ENCODE data around the gene TMEM115. TPM values are rescaled to one million over a fixed set of nuclear protein-coding genes. Genes with fewer than 3 reads are reported as not detected.

Gene TMEM115, protein sequence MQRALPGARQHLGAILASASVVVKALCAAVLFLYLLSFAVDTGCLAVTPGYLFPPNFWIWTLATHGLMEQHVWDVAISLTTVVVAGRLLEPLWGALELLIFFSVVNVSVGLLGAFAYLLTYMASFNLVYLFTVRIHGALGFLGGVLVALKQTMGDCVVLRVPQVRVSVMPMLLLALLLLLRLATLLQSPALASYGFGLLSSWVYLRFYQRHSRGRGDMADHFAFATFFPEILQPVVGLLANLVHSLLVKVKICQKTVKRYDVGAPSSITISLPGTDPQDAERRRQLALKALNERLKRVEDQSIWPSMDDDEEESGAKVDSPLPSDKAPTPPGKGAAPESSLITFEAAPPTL
- 10 to 100 TPM; 42.1 to 45.0 TPM for total RNA-seq

DNA sequence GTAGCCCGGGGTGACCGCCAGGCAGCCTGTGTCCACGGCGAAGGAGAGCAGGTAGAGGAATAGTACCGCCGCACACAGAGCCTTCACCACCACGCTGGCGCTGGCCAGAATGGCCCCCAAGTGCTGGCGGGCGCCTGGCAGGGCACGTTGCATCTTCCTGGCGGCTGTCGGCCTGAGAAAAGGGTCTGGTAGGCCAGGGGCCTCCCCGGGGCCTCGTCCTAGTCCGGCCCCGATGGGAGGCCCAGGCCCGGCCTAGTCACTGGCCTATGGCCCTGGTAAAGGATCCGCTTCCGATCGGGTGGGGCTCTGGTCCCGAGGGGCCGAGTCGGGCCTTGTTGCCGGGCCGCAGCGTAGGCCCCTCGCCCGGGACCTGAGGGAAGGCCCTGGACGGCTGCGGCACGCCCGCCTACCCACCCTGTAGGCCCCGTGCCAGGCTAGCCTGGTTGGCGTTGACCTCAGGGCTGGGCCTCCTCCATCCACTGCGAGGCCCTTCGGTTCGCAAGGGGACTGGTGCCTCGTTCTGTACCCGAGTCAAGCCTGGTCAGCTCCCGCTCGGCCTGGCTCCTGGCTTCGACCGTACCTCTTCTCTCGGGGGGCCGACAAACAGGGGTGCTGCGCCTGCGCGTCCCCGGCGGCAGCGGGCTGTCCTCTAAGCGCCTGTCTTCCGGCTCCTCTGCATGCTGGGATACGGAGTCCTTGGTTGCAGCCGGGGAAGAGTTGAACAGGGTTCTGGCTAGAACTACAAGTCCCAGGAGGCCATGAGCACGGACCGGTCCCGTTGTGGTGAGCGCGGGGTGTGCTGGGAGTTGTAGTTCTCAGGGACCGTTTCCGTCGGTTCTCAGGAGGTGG lies at the start of gene TMEM115:
TSS of gene TMEM115 (minus strand) at position 611 of the 849 bp plus-strand sequence. CDS start at position 153, 458 bp downstream.
- peak within 1 kb of the TSS; percentile 89 to 93 for H3K9ac ChIP-seq (ENCODE audit: low read depth in 2 of 2, low read length in 2 of 2)
- intact Hi-C loops (cut with DNase I) = no loop called here
- H3K4me1 ChIP-seq = peaks cover 23% of the 10 kb centered on the region
- peak within 1 kb of the TSS; percentile 89 for H3K4me3 ChIP-seq
- H3K27ac ChIP-seq = peak within 1 kb of the TSS; percentile 81
- peak; percentile 99 for DNase-seq
- H3K9me3 ChIP-seq = no peaks in the 10 kb centered on the region
- peaks cover 8% of the 10 kb centered on the region for H3K36me3 ChIP-seq
- TF ChIP-seq, protein P1, sequence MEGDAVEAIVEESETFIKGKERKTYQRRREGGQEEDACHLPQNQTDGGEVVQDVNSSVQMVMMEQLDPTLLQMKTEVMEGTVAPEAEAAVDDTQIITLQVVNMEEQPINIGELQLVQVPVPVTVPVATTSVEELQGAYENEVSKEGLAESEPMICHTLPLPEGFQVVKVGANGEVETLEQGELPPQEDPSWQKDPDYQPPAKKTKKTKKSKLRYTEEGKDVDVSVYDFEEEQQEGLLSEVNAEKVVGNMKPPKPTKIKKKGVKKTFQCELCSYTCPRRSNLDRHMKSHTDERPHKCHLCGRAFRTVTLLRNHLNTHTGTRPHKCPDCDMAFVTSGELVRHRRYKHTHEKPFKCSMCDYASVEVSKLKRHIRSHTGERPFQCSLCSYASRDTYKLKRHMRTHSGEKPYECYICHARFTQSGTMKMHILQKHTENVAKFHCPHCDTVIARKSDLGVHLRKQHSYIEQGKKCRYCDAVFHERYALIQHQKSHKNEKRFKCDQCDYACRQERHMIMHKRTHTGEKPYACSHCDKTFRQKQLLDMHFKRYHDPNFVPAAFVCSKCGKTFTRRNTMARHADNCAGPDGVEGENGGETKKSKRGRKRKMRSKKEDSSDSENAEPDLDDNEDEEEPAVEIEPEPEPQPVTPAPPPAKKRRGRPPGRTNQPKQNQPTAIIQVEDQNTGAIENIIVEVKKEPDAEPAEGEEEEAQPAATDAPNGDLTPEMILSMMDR (IDR thresholded peaks at IDR 0.05) = no peak
- H3K27me3 ChIP-seq = no peaks in the 10 kb centered on the region

DNA sequence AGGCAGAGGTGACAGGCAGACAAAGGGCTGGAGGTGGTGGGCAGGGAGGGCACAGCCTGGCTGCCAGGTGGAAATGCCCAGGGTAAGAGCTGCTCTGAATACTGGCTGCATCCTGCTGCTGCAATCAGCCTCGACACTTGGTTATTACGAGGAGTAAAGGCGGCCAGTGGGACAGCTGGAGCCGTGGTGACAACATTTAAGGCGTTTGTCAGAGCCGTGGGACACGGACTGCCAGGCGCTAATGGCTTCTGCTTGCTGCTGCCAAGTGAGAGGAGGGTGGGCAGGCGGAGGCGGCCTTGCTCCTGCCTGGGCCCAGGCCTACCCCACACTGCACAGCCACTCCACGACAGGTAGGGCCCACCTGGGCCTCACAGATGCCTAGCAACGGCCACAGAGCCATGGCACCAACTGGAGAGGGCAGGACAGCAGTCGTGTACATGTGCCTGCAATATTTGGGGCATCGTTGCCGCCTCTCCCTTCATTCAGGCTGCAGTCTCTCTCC lies 49.2 kb upstream of the TMEM115 start:
- H3K9ac ChIP-seq (ENCODE audit: low read depth in 2 of 2, low read length in 2 of 2) = no peak overlapping the region
- H3K27ac ChIP-seq = no peak overlapping the region
- H3K9me3 ChIP-seq = no peaks in the 10 kb centered on the region
- intact Hi-C loops (cut with DNase I) = no loop called here
- H3K27me3 ChIP-seq = no peaks in the 10 kb centered on the region
- no peaks in the 10 kb centered on the region for H3K4me1 ChIP-seq
- TF ChIP-seq, protein P1 (IDR thresholded peaks at IDR 0.05) = no peak
- H3K36me3 ChIP-seq = no peaks in the 10 kb centered on the region
- no peak for DNase-seq
- H3K4me3 ChIP-seq = no peak overlapping the region

DNA sequence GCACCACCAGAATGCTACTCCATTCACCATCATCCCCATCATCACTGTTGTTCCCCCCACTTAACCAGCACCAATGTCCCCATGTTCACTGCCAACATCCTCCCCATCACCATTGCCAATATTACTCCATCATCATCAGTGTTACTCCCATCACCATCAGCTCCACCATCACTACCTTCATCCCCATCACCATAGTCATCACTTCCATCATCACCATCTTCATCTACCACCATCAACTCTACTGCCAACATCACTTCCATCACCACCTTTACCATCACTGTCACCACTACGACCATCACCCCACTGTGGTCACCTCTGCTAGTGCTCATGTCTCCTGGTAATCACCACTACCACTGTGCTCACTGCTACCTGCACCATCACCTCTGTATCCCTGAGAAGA lies 47.2 kb upstream of the TMEM115 start:
- H3K4me1 ChIP-seq = no peaks in the 10 kb centered on the region
- H3K27ac ChIP-seq = no peak overlapping the region
- no peak for DNase-seq
- H3K36me3 ChIP-seq = no peaks in the 10 kb centered on the region
- no peaks in the 10 kb centered on the region for H3K9me3 ChIP-seq
- no peak overlapping the region for H3K9ac ChIP-seq (ENCODE audit: low read depth in 2 of 2, low read length in 2 of 2)
- no peaks in the 10 kb centered on the region for H3K27me3 ChIP-seq
- intact Hi-C loops (cut with DNase I) = no loop called here
- TF ChIP-seq, protein P1 (IDR thresholded peaks at IDR 0.05) = no peak
- H3K4me3 ChIP-seq = no peak overlapping the region

DNA sequence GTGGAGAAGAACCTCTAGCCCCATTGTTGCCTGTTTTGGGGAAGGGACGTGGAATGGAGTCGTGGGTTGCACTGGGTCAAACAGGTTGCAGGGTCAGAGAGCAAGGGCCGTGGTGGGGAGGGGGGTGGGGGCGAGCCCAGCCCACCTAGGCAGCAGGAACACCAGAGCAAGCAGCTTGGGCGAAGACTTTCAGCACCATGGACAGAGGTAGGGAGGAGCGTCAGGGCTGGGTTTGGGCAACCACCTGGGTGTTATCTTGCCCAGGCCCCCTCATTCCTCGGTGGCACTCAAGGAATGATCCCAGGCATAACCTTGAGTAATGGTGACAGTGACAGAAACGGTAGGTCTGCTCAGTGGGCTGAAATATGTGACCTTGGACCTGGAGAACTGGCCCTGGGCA lies 45.9 kb upstream of the TMEM115 start:
- Histone ChIP-seq H3K9me3 (no peaks in the 10 kb centered on the region), H3K9ac (ENCODE audit: low read depth in 2 of 2, low read length in 2 of 2) (no peak overlapping the region), H3K4me1 (no peaks in the 10 kb centered on the region), H3K27ac (no peak overlapping the region), H3K4me3 (no peak overlapping the region), H3K36me3 (no peaks in the 10 kb centered on the region), H3K27me3 (no peaks in the 10 kb centered on the region)
- intact Hi-C loops (cut with DNase I) = no loop called here
- TF ChIP-seq, protein P1 (IDR thresholded peaks at IDR 0.05) = no peak
- DNase-seq = no peak

DNA sequence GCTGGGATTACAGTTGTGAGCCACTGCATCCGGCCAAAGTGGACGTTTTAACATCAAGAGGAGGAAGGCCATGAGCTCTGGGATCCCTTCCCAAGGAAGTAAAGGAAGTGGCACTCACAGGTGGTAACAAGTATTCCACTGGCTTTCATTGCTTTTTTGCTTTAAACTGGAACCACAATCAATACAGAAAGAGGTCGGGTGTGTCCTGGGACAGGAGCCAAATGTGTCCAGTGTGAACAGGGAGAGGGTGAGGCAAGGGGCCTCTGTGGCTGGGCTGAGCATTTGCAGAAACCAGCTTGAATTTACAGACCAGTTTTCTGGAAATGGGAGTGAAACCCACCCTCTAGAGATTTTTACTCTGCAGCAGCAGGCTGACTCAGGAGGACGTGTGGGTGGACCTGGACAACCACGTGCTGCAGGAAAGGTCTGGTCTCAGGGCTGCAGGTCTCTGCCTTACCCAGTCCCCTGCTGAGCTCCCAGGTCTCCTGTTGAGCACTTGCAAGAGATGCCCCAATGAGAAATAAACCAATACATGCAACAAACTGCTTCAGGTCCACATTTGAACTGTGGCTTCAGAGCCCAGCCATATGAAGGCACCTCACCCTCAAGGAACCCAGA lies 42.8 kb upstream of the TMEM115 start:
- TF ChIP-seq, protein P1 (IDR thresholded peaks at IDR 0.05) = no peak
- Histone ChIP-seq H3K4me1 (no peaks in the 10 kb centered on the region), H3K9me3 (no peaks in the 10 kb centered on the region), H3K9ac (ENCODE audit: low read depth in 2 of 2, low read length in 2 of 2) (no peak overlapping the region), H3K27ac (no peak overlapping the region), H3K4me3 (no peak overlapping the region), H3K27me3 (no peaks in the 10 kb centered on the region), H3K36me3 (no peaks in the 10 kb centered on the region)
- intact Hi-C loops (cut with DNase I) = no loop called here
- peak; percentile 25 for DNase-seq
